ENCODE data around the gene KIAA1217.

KIAA1217 gene

GRCh38 chr10:24375510-24375909, 166.6 kb downstream of the KIAA1217 start:
- DNase-seq: no peak

DNA sequence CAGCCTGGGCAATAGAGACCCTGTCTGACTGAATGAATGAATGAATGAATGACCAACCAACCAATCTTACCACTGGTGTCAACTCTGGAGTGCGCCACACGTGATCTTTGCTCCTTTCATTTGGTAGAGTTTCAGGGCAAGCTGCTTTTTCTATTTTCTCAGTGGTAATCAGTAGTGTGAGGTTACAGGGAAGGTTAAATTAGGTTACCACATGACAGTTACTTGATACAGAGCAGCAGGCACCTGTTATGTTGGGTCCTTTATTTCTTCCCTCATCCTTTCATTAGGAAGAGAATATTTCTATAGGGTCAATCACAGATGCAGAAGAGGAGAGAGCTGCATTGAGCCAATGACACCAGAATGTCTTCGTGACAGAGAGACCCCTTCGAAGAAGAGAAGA, 167.8 kb downstream of the KIAA1217 start:
- no peak for DNase-seq

- no peak for DNase-seq
These were observed 169.4 kb downstream of the KIAA1217 start for GRCh38 chr10:24378126-24378920.

GRCh38 chr10:24381235-24382010, 172.5 kb downstream of the KIAA1217 start:
- no peak for DNase-seq

- DNase-seq: no peak
These were observed 173.1 kb downstream of the KIAA1217 start for GRCh38 chr10:24382045-24382444.

- DNase-seq: no peak
These were observed 173.6 kb downstream of the KIAA1217 start for GRCh38 chr10:24382596-24382978.

GRCh38 chr10:24382979-24383663, 174.2 kb downstream of the KIAA1217 start:
- DNase-seq: no peak

GRCh38 chr10:24383681-24384106, 174.8 kb downstream of the KIAA1217 start:
- DNase-seq: peak; percentile 18

GRCh38 chr10:24384954-24385353, 176.0 kb downstream of the KIAA1217 start:
- no peak for DNase-seq

DNA sequence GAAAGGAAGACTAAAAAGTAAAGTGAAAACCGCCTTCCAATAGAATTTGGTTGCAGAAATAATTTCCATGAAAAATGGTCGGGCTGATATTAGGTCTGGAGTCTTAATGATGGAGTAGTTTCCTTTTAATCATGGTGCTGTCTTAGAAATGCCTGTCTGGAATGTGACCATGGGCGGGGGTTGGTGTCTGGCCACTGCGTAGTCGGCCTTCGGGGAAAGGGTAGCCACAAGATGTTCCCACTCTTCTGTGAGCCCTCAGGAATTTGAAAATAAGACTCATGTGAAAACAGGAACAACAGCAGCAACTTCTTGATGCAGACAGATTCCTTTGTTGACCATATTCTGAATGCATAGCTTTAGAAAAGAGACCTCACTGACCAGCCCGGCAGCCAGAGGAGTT, 176.8 kb downstream of the KIAA1217 start:
- DNase-seq: no peak

- DNase-seq: no peak
These were observed 181.3 kb downstream of the KIAA1217 start for GRCh38 chr10:24390146-24390700.

GRCh38 chr10:24390746-24391145, 181.8 kb downstream of the KIAA1217 start:
- no peak for DNase-seq

DNA sequence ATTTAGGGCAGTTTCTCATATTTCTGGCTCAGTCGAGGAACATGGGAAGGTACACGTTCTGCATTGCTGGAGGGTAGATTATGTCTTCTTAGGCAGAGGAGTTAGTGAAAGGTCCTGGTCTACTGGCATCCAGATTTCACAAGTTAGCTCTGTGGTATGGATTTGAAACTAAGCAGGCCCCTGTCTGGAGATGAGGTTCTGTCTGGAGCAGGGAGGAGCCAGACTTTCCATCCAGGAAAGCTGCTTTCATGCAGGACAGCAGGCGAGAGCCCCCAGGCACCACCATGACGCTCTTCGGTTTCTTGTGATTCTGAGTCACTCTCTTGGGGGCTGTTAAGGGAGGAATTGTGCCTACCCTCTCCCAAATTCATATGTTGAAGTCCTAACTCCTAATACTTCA, 184.3 kb downstream of the KIAA1217 start:
- DNase-seq: no peak

DNA sequence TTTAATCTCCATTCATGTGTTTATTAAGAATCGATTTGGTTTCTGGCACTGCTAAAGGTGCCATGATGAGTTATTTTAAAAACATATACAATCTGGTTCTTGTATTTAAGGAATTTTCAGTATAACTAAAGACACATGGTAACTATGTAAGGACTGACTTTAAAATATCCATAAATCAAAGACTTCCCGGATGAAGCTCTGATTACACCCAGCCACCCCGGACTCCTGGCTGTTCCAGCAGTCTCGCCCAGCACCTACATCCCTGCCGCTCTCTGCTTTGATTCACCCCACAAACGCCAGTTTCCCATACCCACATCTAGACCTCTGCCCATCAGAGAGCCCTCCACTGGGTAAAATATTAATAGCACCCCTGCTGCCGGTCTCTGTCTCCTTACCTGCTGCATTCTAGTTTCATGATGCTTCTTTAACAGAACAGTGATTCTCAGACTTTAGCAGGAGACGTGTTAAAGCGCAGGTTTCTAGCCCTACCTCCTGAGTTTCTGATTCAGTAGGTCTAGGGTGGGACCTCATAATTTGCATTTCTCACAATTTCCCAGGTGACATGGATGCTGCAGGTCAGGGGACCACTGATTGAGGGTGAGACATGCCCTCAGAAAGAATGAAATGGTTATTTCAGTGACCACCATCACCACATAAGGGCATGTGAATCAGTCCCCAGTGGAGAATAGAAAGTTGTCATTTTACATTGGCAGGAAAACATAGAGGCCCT, 185.7 kb downstream of the KIAA1217 start:
- DNase-seq: no peak

DNA sequence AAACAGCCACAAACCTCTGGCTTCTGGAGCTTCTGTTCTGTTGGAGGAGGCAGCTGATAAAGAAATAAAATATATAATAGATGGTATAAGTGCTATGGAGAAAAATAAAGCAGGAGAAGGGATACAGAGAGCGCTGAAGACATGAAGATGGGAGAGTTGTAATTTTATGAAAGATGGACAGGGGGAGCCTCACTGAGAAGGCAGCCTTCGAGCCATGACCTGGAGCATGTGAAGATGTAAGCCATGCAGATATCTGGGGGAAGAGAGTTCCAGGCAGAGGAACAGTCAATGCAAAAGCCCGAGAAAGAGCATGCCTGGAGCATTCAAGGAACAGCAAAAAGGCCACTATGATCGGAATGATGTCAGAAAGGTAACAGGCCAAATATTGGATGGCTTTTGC, 187.5 kb downstream of the KIAA1217 start:
- DNase-seq: no peak

DNA sequence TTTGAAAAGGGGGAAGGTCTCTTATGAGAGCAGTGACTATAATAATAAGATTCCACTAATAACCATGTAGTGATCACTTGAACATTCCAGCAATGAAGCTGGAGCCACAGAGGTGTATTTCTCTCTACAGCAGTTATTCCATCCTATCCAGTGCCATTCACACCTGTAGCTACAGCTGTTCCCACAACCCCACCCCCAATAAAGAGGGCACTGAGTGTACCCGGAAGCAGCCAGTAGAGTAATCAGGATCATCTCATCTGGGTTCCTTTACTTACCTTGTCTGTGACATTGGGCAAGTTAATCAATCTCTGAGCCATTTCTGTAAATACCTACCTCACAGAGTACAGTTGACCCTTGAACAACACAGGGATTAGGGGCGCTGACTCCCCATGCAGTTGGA, 188.7 kb downstream of the KIAA1217 start:
- DNase-seq: no peak

DNA sequence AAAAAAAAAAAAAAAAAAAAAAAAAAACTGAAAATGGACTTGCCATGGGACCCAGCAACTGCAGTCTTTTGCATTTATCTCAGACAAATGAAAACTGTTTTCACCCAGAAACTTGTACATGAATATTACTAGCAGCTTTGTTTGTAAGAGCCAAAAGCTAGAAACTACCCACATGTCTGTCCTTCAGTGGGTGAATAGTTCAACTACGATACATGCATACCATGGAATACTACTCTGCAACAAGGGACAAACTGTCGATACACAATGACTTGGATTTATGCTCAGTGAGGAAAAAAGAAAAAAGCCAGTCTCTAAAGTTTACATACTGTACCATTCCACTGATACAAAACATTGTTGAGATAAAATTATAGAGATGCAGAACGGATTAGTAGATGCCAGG, 195.6 kb downstream of the KIAA1217 start:
- no peak for DNase-seq

DNA sequence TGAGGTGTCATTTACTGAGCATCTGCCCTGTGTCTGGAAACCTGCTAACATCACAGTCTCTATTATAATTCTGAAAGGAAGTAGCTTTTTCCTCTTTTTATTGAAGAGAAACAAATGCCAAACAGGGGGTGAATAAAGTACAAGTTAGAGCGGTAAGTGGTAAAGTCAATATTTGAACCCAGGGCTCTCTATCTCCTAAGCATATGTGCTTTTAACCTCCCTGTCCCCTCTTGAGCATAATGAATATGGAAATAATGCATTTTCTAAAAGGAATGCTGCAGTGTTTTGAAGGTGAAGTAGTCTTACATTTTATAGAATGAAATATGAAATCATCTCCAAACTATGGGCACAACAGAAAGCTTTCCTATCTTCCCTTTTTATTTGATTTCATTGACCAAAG, 196.7 kb downstream of the KIAA1217 start:
- DNase-seq: no peak

DNA sequence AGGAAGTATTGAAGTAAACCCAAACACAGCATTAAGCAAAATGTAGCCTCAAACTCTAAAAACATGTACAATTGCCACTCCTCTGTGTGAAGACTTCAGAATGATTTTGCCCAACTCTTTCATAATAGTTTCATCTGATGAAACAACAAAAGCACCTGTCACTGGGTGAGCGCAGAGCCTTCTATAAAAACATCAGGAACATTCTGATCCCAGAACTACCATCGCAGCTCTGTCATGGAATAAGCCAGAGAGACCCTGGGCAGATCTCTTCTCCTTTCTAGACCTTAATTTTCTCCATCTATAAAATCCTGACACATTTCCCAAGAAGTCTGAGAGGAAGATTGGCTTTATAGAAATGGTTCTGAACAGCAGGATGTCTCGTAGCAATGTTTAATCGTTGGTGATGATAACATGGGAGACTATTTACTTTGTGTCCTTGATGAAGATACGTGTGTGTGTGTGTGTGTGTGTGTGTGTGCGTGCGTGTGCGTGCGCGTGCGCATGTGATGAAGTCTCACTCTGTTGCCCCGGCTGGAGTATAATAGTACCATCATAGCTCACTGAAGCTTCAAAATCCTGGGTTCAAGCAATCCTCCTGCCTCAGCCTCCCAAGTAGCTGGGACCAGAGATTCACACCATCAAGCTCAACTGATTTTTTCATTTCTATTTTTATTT, 198.0 kb downstream of the KIAA1217 start:
- DNase-seq: no peak

- DNase-seq: no peak
These were observed 199.0 kb downstream of the KIAA1217 start for GRCh38 chr10:24407928-24408327.

- no peak for DNase-seq
These were observed 199.4 kb downstream of the KIAA1217 start for GRCh38 chr10:24408365-24408764.

DNA sequence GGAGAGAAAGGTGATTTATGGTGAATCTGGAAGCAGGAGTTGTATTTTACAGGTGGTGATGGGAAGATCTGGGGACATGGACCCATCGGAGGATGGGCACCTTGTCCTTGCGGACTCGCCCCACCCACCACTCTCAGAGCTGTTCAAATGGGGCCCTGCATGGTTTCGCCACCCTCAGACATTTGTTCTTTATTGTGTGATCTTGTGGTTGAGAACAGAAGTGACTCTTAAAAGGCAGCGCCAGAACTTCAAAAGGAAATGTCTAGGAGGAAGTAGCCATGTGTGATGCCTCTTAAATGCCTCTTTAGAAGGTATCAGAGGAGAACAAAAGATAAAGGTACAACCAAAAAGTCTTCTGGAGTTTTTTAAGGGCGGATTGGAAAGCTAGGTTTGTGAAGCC, 205.7 kb downstream of the KIAA1217 start:
- no peak for DNase-seq

All from NCI-H2029 (cell line).